IMR-90 (cell line): ENCODE data around the gene TANGO6. TPM values are rescaled to one million over a fixed set of nuclear protein-coding genes. Genes with fewer than 3 reads are reported as not detected.

Experiments used
- ATAC-seq: fragments of 200-7000 bp; cut with Tn5 transposase; 2 replicates; pipeline ENCODE4 v1.9.1; 2020; ENCODE audit warnings: low read depth, mild to moderate bottlenecking, moderate library complexity
- BruUV-seq: library from RNA; stranded (reverse); fragments of 400-500 nt; replicated peaks from 2 replicates; lab custom pipeline; 2021; lab: Mats Ljungman, UMichigan
- CTCF ChIA-PET: fragments of 300-600 bp; formaldehyde crosslinking; extraction: SDS; loops from one replicate; lab custom pipeline; 2021; ENCODE audit warnings: antibody characterized with exemption; lab: Yijun Ruan, JAX
- POLR2A ChIA-PET: fragments of 300-600 bp; sonication (Branson Sonifier 250); formaldehyde crosslinking; loops from one replicate; lab custom pipeline; 2022; ENCODE audit warnings: antibody characterized with exemption; ENCODE audit not compliant: unreplicated experiment; lab: Charles Lee
- DNase-seq: peaks from one replicate; pipeline ENCODE4 v3.0.0; 2013
- H2AFZ ChIP-seq: replicated peaks from 2 replicates; pipeline ENCODE3; 2013; ENCODE audit warnings: low read length, mild to moderate bottlenecking; ENCODE audit not compliant: poor library complexity
- H2AK5ac ChIP-seq: 2 replicates; pipeline ENCODE4 v1.6.1; 2013; ENCODE audit warnings: low read depth, low read length, inconsistent platforms
- H2AK9ac ChIP-seq: replicated peaks from 2 replicates; pipeline ENCODE3; 2013; ENCODE audit warnings: mild to moderate bottlenecking, low read depth, low read length, moderate library complexity; ENCODE audit not compliant: poor library complexity
- H2BK120ac ChIP-seq: 2 replicates; pipeline ENCODE4 v1.6.1; 2013; ENCODE audit warnings: low read depth, low read length, inconsistent platforms
- H2BK15ac ChIP-seq: 3 replicates; pipeline ENCODE4 v1.6.1; 2013; ENCODE audit warnings: low read depth, low read length, inconsistent platforms
- H2BK20ac ChIP-seq: 2 replicates; pipeline ENCODE4 v1.6.1; 2013; ENCODE audit warnings: low read depth, mild to moderate bottlenecking, inconsistent platforms, low read length, moderate library complexity
- H2BK5ac ChIP-seq: 2 replicates; pipeline ENCODE4 v1.6.1; 2013; ENCODE audit warnings: mild to moderate bottlenecking, low read depth, low read length, inconsistent platforms; ENCODE audit not compliant: poor library complexity, severe bottlenecking
- H3K14ac ChIP-seq: replicated peaks from 2 replicates; pipeline ENCODE4 v1.6.1; 2013; ENCODE audit warnings: low read depth, low read length, inconsistent platforms
- H3K18ac ChIP-seq: 2 replicates; pipeline ENCODE4 v1.6.1; 2013; ENCODE audit warnings: low read depth, low read length, control low read depth
- H3K23ac ChIP-seq: 2 replicates; pipeline ENCODE4 v1.6.1; 2013; ENCODE audit warnings: low read depth, low read length, inconsistent platforms
- H3K27ac ChIP-seq: 2 replicates; pipeline ENCODE4 v1.5.1; 2013; ENCODE audit warnings: mild to moderate bottlenecking, control low read depth, low read length; ENCODE audit not compliant: insufficient read depth
- H3K27me3 ChIP-seq: 2 replicates; pipeline ENCODE4 v1.6.1; 2013; ENCODE audit warnings: low read length; ENCODE audit not compliant: control insufficient read depth, insufficient read depth
- H3K36me3 ChIP-seq: 2 replicates; pipeline ENCODE4 v1.6.1; 2013; ENCODE audit warnings: low read length, mixed read lengths; ENCODE audit not compliant: control insufficient read depth, insufficient read depth
- H3K4ac ChIP-seq: 2 replicates; pipeline ENCODE4 v1.6.1; 2013; ENCODE audit warnings: low read depth, low read length, inconsistent platforms
- H3K4me1 ChIP-seq: 2 replicates; pipeline ENCODE4 v1.6.1; 2013; ENCODE audit warnings: low read length, mixed read lengths; ENCODE audit not compliant: control insufficient read depth, insufficient read depth
- H3K4me2 ChIP-seq: 2 replicates; pipeline ENCODE4 v1.6.1; 2013; ENCODE audit warnings: low read depth, mild to moderate bottlenecking, control low read depth, low read length, moderate library complexity
- H3K4me3 ChIP-seq: 2 replicates; pipeline ENCODE4 v1.5.1; 2013; ENCODE audit warnings: low read depth, mild to moderate bottlenecking, control low read depth, low read length, moderate library complexity; ENCODE audit not compliant: insufficient read depth
- H3K56ac ChIP-seq: 2 replicates; pipeline ENCODE4 v1.6.1; 2013; ENCODE audit warnings: low read length, inconsistent platforms; ENCODE audit not compliant: insufficient read depth; ENCODE audit errors: extremely low read depth
- H3K79me1 ChIP-seq, 2 experiments: 2 replicates each; pipeline ENCODE4 v1.6.1; 2013; ENCODE audit warnings: low read length in 2 of 2, inconsistent platforms in 1 of 2, low read depth in 1 of 2
- H3K9ac ChIP-seq: 2 replicates; pipeline ENCODE4 v1.6.1; 2013; ENCODE audit warnings: low read depth, low read length, control low read depth
- H3K9me1 ChIP-seq: 2 replicates; pipeline ENCODE4 v1.6.1; 2013; ENCODE audit warnings: low read length, inconsistent platforms; ENCODE audit not compliant: insufficient read depth
- H3K9me3 ChIP-seq: 2 replicates; pipeline ENCODE4 v1.6.1; 2013; ENCODE audit warnings: low read length; ENCODE audit not compliant: control insufficient read depth, insufficient read depth
- H4K20me1 ChIP-seq: 2 replicates; pipeline ENCODE4 v1.6.1; 2013; ENCODE audit warnings: low read length, inconsistent platforms; ENCODE audit not compliant: insufficient read depth
- H4K5ac ChIP-seq: 2 replicates; pipeline ENCODE4 v1.6.1; 2013; ENCODE audit warnings: mild to moderate bottlenecking, low read depth, low read length, control low read depth
- H4K8ac ChIP-seq, 2 experiments: 2 replicates each; pipeline ENCODE4 v1.6.1; 2013; ENCODE audit warnings: low read depth in 2 of 2, low read length in 2 of 2, control low read depth in 1 of 2, inconsistent platforms in 1 of 2
- H4K91ac ChIP-seq: 2 replicates; pipeline ENCODE4 v1.6.1; 2013; ENCODE audit warnings: low read depth, low read length, inconsistent platforms; ENCODE audit not compliant: insufficient read depth
- CEBPB ChIP-seq: IDR thresholded peaks from 2 replicates; pipeline ENCODE4 v1.6.1; 2012; ENCODE audit warnings: low read depth, low read length, improper control_type of control experiment
- MXI1 ChIP-seq: IDR thresholded peaks from 2 replicates; pipeline ENCODE4 v1.6.1; 2012; ENCODE audit warnings: low read depth, mild to moderate bottlenecking, low read length, moderate library complexity, borderline replicate concordance
- USF2 ChIP-seq: fragments of 150-350 bp; IDR thresholded peaks from 2 replicates; pipeline ENCODE4 v1.6.1; 2017; ENCODE audit warnings: mild to moderate bottlenecking, antibody characterized with exemption, low read length, low read depth
- WGBS, 2 experiments: methylation state at CpG; one replicate each; pipeline versions ENCODE4 v1.1.5 to v1.1.7; 2013; ENCODE audit warnings: missing lambda C conversion rate in 2 of 2; ENCODE audit not compliant: insufficient read length in 1 of 2; ENCODE audit errors: extremely low coverage in 2 of 2; 5-methylcytosine and 5-hydroxymethylcytosine counted together
- dilution Hi-C: fragments of 300-500 bp; cut with HindIII; formaldehyde crosslinking; loops from one replicate; pipeline ENCODE4 v1.14.3; 2018; ENCODE audit warnings: low sequenced_read_pairs; ENCODE audit not compliant: unreplicated experiment
- in situ Hi-C: fragments of 300-500 bp; cut with MboI; formaldehyde crosslinking; loops from 3 replicates; pipeline ENCODE4 v1.14.3; 2019; ENCODE audit warnings: low sequenced_read_pairs, inconsistent platforms, mixed read lengths
- intact Hi-C: fragments of 100-400 bp; cut with micrococcal nuclease; formaldehyde crosslinking; loops from 2 replicates; pipeline ENCODE4 v1.10.0; 2022
- polyA plus RNA-seq, 3 experiments: library from polyadenylated mRNA; depleted of rRNA; stranded (reverse); fragments of >200 nt; gene quantifications; 2 replicates each; pipeline ENCODE4 v1.2.3, GENCODE V29; 2012; ENCODE audit warnings: low replicate concordance in 1 of 3
- total RNA-seq: library from RNA; depleted of rRNA; stranded (reverse); fragments of >200 nt; gene quantifications from 2 replicates; pipeline ENCODE4 v1.2.3, GENCODE V29; 2012

TANGO6 gene
- total and polyA plus RNA-seq, 2 of the 4 experiments (the other 2 are of a cell fraction): 6.7 to 22.4 TPM

GRCh38 chr16:69084289-69084688, 241.0 kb downstream of the TANGO6 start:
- Histone ChIP-seq H3K36me3 (no peaks in the 10 kb centered on the region), H4K8ac (no peak overlapping the region), H3K18ac (no peak overlapping the region), H2BK120ac (no peak overlapping the region), H3K23ac (peak overlapping the region; percentile 31; the same call in 1 of the 2 replicates), H4K5ac (no peak overlapping the region), H3K79me1 (no peaks in the 10 kb centered on the region), H2AK5ac (no peak overlapping the region), H3K27ac (no peak overlapping the region), H3K9me3 (no peaks in the 10 kb centered on the region), H3K4me1 (peaks cover 4% of the 10 kb centered on the region), H4K20me1 (no peaks in the 10 kb centered on the region), H2BK15ac (no peak overlapping the region), H3K9me1 (peaks cover 10% of the 10 kb centered on the region), H3K14ac (0 out of 2 replicates have a peak overlapping the region, but pooled peaks have one; percentile 28), H3K4ac (no peak overlapping the region), H4K91ac (no peak overlapping the region), H3K27me3 (no peaks in the 10 kb centered on the region), H3K4me3 (no peak overlapping the region), H2BK5ac (no peak overlapping the region), H3K4me2 (no peak overlapping the region), H3K9ac (no peak overlapping the region), H2AK9ac (no peak overlapping the region), H2BK20ac (no peak overlapping the region), H2AFZ (no peak overlapping the region), H3K56ac (no peak overlapping the region)
- TF ChIP-seq CEBPB: no peak
- no peak for TF ChIP-seq MXI1
- no peak for TF ChIP-seq USF2
- ChIA-PET POLR2A (no interaction called here), CTCF (no interaction called here)
- dilution Hi-C loops: no loop called here
- intact Hi-C loops: no loop called here
- BruUV-seq: no TSS peak
- ATAC-seq (peak; percentile 73), DNase-seq (peak; percentile 53)
- WGBS, 2 experiments: 0% methylated on average over 1 of the region's 2 CpGs; no CpG with 5 or more reads in 1 of the 2 experiments
- in situ Hi-C loops: no loop called here
